Activated CD4-positive, alpha-beta T cell treated with anti-CD3 and anti-CD28 coated beads, Interleukin-2, amount 10 ng/mL, durations not matched to agents 7 days and 5 days (primary cell): ENCODE measurements around the gene CACTIN. TPM values are rescaled to one million over a fixed set of nuclear protein-coding genes. Genes with fewer than 3 reads are reported as not detected.
"Not testable (repeated sequence)": the region's sequence is repeated elsewhere in the genome, so short reads cannot be mapped to it uniquely, and the experiment has no call there.

Source experiments
- CTCF ChIA-PET: fragments of 350-600 bp; sonication (Branson Sonifier 250); formaldehyde crosslinking; loops from one replicate; lab custom pipeline; 2021; ENCODE audit warnings: antibody characterized with exemption; lab: Charles Lee
- POLR2A ChIA-PET: fragments of 350-600 bp; sonication (Branson Sonifier 250); formaldehyde crosslinking; loops from one replicate; lab custom pipeline; 2021; ENCODE audit warnings: antibody characterized with exemption; lab: Charles Lee
- DNase-seq: peaks from one replicate; pipeline ENCODE4 v3.0.0-alpha.2; 2020
- H3K27ac Mint-ChIP-seq: one replicate; pipeline ENCODE4 v1.8.0; 2021; ENCODE audit warnings: mild to moderate bottlenecking, moderate library complexity, mixed read lengths
- H3K27me3 Mint-ChIP-seq: one replicate; pipeline ENCODE4 v1.8.0; 2021; ENCODE audit warnings: mixed read lengths
- H3K36me3 Mint-ChIP-seq: one replicate; pipeline ENCODE4 v1.8.0; 2021; ENCODE audit warnings: low read depth, mixed read lengths
- H3K4me1 Mint-ChIP-seq: one replicate; pipeline ENCODE4 v1.8.0; 2021; ENCODE audit warnings: mixed read lengths
- H3K4me3 Mint-ChIP-seq: one replicate; pipeline ENCODE4 v1.8.0; 2021; ENCODE audit warnings: mild to moderate bottlenecking, moderate library complexity, mixed read lengths
- H3K9me3 Mint-ChIP-seq: one replicate; pipeline ENCODE4 v1.8.0; 2021; ENCODE audit warnings: mixed read lengths
- total RNA-seq, 2 experiments: library from RNA; stranded (reverse); gene quantifications; one replicate each; pipeline ENCODE4 v1.2.3, GENCODE V29; 2021

Gene CACTIN
- total RNA-seq, 2 experiments from 2014 or later = 31.8 to 39.1 TPM

DNA sequence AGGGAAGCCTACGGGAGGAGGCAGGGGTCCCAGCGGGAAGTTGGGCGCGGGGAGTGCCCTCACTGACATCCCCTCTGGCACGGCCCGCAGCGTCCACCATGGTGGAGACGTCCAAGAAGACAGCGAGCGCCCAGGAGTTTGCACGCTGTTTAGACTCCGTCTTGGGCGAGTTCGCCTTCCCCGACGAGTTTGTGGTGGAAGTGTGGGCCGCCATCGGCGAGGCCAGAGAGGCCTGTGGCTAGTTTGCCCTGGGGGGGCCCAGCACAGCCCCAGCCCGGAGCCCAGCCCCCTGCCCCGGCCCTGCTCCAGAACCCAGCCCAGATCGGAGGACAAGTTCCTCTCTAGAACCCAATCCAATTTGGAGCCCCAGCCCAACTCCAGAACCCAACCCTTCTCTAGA is 36.6 kb downstream of the CACTIN start:
- H3K36me3 Mint-ChIP-seq = no peaks in the 10 kb centered on the region
- H3K4me3 Mint-ChIP-seq = no peak overlapping the region
- no peak for DNase-seq
- H3K27ac Mint-ChIP-seq = no peak overlapping the region
- ChIA-PET POLR2A (no interaction called here), CTCF (interaction anchor here (1.1 kb wide), 1 partner anchor 9 kb away, joined by 3 read pairs; no protein-coding TSS in a partner anchor)
- H3K4me1 Mint-ChIP-seq = no peaks in the 10 kb centered on the region
- no peaks in the 10 kb centered on the region for H3K27me3 Mint-ChIP-seq
- H3K9me3 Mint-ChIP-seq = peaks cover 6% of the 10 kb centered on the region

DNA sequence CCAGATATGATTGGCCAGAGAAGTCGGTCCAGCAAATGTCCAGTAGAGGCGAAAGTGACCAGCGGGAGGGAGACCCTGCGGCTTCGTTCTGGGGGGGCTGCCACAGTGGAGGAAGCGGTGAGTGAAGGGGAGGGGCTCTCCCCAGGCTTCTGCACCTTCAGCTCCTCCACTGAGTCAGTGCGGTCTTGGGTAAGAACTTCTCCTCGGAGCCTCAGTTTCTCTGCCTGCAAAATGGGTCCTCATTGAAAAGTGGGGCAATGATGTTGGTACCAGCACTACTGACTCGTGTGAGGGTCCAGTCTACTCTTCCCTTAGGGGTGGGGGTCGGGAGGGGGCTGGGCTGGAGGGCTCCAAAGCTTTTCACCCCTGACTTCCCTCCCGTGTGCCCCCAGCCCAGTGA is 37.2 kb downstream of the CACTIN start:
- no peak overlapping the region for H3K4me3 Mint-ChIP-seq
- H3K9me3 Mint-ChIP-seq = peaks cover 6% of the 10 kb centered on the region
- ChIA-PET POLR2A (no interaction called here), CTCF (interaction anchor here (0.6 to 1.1 kb wide), 2 partner anchors 8 to 851 kb away, joined by 3 read pairs; no protein-coding TSS in a partner anchor)
- DNase-seq = no peak
- H3K36me3 Mint-ChIP-seq = no peaks in the 10 kb centered on the region
- H3K4me1 Mint-ChIP-seq = no peaks in the 10 kb centered on the region
- H3K27me3 Mint-ChIP-seq = no peaks in the 10 kb centered on the region
- H3K27ac Mint-ChIP-seq = no peak overlapping the region

DNA sequence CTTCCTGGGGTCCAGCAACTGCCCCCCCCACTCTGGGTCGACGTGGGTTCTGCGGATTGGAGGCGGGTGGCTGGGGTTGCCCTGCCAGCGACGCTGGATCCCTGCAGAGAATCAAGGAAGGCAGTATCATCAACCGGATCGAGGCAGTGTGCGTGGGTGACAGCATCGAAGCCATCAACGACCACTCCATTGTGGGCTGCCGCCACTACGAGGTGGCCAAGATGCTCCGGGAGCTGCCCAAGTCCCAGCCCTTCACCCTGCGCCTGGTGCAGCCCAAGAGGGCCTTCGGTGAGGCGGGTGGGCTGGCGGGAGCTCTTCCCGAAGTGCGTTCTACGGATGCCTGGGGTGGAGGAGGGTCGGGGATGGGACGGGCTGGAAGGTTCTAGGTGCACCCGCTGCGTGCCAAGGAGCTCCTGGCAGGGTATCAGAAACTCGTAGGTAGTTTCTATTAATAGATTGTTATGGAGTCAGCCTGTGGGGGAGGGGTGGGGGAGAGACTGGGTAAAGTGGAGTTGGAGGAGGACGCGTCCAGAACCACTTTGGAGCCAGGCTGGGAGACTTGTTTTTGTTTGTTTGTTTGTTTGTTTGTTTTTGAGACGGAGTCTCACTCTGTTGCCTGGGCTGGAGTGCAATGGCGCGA is 39.8 kb downstream of the CACTIN start:
- CTCF ChIA-PET = interaction anchor here (1.0 kb wide), 1 partner anchor 9 kb away, joined by 3 read pairs; no protein-coding TSS in a partner anchor
- Mint-ChIP-seq H3K27me3 (no peaks in the 10 kb centered on the region), H3K27ac (no peak overlapping the region), H3K36me3 (no peaks in the 10 kb centered on the region), H3K9me3 (peaks cover 6% of the 10 kb centered on the region), H3K4me1 (no peaks in the 10 kb centered on the region), H3K4me3 (no peak overlapping the region)
- POLR2A ChIA-PET = no interaction called here
- no peak for DNase-seq

DNA sequence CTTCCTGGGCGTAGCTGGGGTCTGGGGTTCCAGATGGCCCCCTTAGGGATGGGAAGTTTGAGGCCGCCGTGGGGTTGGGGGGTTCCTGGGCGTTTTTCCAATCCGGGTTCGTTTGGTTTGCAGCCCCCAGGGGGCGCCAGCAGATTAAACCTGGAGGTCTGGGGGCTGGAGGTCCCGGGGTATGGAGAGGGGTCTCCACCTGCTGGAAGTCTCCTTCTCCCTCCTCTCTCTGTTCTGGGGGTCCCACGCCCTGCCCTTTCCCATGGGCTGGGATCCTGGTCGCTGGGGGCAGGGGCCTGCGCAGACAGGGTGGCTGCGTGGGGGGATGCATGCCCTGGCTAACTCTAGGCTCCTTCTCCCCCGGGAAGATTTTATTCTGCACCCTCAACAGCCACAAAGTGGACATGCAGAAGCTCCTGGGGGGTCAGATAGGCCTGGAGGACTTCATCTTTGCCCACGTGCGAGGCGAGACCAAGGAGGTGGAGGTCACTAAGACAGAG is 40.4 kb downstream of the CACTIN start:
- DNase-seq = peak; percentile 33

DNA sequence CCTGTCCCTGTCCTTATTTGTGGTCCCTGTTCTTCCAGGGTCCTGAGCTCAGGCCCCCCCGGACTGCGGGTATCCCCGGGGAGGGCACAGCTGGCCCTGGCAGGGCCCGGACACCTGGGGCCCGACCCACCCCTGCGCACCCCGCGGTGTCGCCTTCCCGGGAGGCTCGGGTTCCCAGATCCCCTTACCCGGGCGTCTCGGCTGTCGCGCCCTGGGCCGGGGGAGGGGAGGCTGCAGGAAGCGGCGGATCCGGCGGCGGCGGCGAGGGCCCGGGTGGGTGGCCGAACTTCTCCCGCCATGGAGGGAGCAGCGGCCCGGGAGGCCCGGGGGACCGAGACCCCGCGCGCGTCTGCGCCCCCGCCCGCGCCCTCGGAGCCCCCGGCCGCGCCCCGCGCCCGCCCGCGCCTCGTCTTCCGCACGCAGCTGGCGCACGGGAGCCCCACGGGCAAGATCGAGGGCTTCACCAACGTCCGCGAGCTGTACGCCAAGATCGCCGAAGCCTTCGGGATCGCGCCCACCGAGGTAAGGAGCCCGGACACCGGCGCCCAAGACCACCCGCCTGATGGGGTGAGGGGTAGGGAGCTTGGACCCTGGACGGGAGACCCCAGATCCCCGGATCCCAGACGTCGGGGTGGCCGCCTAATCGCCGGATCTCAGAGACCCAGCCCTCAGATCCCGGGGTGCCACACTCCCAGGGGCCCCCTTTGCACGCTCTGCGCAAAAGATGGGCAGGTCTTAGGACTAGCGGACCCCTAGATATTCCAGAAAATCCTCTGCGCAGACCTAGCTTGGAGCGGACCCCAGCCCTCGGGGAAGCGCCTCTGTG is 41.1 kb downstream of the CACTIN start, which contains the start of gene GIPC3:
Gene GIPC3, plus strand, starts transcription at position 178 of the 826 bp plus-strand sequence. Its CDS starts 120 bp downstream, at position 298.
- Mint-ChIP-seq H3K27ac (no peak within 1 kb of the TSS), H3K36me3 (no peaks in the 10 kb centered on the region), H3K4me1 (no peaks in the 10 kb centered on the region), H3K9me3 (peaks cover 3% of the 10 kb centered on the region), H3K4me3 (no peak within 1 kb of the TSS), H3K27me3 (no peaks in the 10 kb centered on the region)
- ChIA-PET CTCF (interaction anchor here (1.0 to 1.1 kb wide), 3 partner anchors 10 to 123 kb away, joined by 3 read pairs; partner anchors contain the start of gene TJP3), POLR2A (no interaction called here)
- no peak for DNase-seq

More for the DNA sequence above, 40.4 kb downstream of the CACTIN start:
- POLR2A ChIA-PET = no interaction called here
- H3K27me3 Mint-ChIP-seq = no peaks in the 10 kb centered on the region
- H3K9me3 Mint-ChIP-seq = peaks cover 6% of the 10 kb centered on the region
- no peak overlapping the region for H3K27ac Mint-ChIP-seq
- no peaks in the 10 kb centered on the region for H3K4me1 Mint-ChIP-seq
- H3K36me3 Mint-ChIP-seq = no peaks in the 10 kb centered on the region
- H3K4me3 Mint-ChIP-seq = no peak overlapping the region
- CTCF ChIA-PET = interaction anchor here (1.0 to 1.1 kb wide), 3 partner anchors 10 to 122 kb away, joined by 3 read pairs; partner anchors contain the start of gene TJP3

DNA sequence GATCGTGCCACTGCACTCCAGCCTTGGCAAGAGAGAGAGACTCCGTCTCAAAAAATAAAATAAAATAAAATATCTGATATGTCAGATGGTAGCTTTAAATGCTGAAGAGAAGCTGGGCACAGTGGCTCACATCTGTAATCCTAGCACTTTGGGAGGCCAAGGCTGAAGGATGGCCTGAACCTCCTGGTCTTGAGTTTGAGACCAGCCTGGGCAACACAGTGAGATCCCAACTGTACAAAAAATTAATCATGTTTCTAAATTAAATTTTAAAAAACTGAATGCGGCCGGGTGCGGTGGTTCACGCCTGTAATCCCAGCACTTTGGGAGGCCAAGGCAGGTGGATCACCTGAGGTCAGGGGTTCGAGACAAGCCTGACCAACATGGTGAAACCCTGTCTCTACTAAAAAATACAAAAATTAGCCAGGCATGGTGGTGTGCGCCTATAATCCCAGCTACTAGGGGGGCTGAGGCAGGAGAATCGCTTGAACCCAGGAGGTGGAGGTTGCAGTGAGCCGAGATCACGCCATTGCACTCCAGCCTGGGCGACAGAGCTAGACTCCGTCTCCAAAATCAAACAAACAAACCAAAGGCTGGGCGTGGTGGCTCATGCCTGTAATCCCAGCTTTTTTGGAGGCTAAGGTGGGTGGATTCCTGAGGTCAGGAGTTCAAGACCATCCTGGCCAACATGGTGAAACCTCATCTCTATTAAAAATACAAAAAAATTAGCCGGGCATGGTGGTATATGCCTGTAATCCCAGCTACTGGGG is 42.4 kb downstream of the CACTIN start:
- POLR2A ChIA-PET, H3K36me3 Mint-ChIP-seq, H3K9me3 Mint-ChIP-seq, H3K27me3 Mint-ChIP-seq, H3K4me3 Mint-ChIP-seq, H3K27ac Mint-ChIP-seq, DNase-seq, H3K4me1 Mint-ChIP-seq, CTCF ChIA-PET: not testable (repeated sequence)

DNA sequence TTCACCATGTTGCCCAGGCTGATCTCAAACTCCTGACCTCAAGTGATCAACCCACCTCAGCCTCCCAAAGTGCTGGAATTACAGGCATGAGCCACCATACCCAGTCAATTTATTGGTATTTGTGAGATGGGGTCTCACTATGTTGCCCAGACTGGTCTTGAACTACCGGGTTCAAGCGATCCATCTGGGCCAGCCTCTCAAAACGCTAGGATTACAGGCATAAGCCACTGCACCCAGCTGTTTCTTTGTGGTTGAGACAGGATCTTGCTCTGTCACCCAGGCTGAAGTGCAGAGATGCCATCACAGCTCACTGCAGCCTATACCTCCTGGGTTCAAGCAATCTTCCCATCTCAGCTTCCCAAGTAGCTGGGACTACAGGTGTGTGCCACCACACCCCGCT is 44.8 kb downstream of the CACTIN start:
- H3K27me3 Mint-ChIP-seq, H3K4me3 Mint-ChIP-seq, H3K36me3 Mint-ChIP-seq, POLR2A ChIA-PET, H3K27ac Mint-ChIP-seq, H3K9me3 Mint-ChIP-seq, DNase-seq, H3K4me1 Mint-ChIP-seq: not testable (repeated sequence)
- CTCF ChIA-PET = interaction anchor here (1.2 kb wide), 1 partner anchor 9 kb away, joined by 5 read pairs; no protein-coding TSS in a partner anchor

DNA sequence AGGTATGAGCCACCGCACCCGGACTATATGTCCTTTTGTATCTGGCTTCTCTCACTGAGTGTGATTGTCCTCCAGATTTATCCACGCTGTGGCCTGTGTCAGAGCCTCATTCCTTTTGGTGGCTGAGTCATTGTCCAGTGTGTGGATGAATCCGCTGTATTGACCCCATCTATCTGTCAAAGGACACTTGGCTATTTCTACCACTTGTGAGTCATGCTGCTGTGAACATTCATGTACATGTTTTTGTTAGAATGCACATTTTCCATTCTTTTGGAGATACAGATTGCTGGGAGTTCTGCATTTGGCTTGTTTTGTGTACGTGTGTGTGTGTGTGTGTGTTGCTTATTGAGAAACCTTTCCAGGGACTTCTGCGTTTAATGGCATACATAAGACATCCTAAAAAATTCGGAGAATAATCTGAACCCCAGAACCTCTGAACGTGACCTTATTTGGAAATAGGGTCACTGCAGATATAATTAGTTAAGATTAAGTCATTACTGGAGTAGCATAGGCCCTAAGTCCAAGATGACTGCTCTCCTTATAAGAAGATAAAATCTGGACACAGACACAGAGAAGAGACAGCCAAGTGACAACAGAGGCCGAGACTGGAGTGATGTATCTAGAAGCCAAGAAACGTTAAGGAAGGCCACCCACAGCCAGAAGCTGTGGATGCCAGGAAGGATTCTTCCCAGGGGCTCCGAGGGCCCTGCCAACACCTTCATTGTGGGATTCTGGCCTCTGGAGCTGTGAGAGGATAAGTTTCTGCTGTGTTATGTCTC is 46.2 kb downstream of the CACTIN start:
- ChIA-PET POLR2A (no interaction called here), CTCF (interaction anchor here (0.8 kb wide), 1 partner anchor 9 kb away, joined by 3 read pairs; no protein-coding TSS in a partner anchor)
- H3K4me1 Mint-ChIP-seq = peaks cover 1% of the 10 kb centered on the region
- H3K36me3 Mint-ChIP-seq = peaks cover 8% of the 10 kb centered on the region
- DNase-seq = no peak
- H3K27ac Mint-ChIP-seq = no peak overlapping the region
- no peaks in the 10 kb centered on the region for H3K27me3 Mint-ChIP-seq
- H3K4me3 Mint-ChIP-seq = no peak overlapping the region
- no peaks in the 10 kb centered on the region for H3K9me3 Mint-ChIP-seq

DNA sequence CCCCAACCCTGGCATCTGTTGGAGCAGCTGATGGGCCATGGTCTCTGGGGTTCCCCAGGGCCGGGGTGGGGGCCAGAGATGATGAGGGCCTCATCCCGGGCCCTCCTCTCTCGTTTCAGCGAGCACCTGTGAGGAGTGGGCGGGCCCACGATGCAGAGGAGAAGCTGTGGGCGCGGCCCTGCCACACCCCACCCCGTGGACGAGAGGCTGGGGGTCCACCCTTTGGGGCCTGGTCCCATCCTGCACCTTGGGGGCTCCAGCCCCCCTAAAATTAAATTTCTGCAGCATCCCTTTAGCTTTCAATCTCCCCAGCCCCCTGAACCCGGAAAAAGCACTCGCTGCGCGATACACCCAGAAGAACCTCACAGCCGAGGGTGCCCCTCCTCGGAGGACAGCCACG is 48.2 kb downstream of the CACTIN start:
- no peaks in the 10 kb centered on the region for H3K9me3 Mint-ChIP-seq
- peaks cover 7% of the 10 kb centered on the region for H3K4me1 Mint-ChIP-seq
- H3K27ac Mint-ChIP-seq = no peak overlapping the region
- DNase-seq = no peak
- CTCF ChIA-PET = interaction anchor here (0.9 kb wide), 1 partner anchor 121 kb away, joined by 3 read pairs; no protein-coding TSS in a partner anchor
- no peaks in the 10 kb centered on the region for H3K27me3 Mint-ChIP-seq
- peaks cover 17% of the 10 kb centered on the region for H3K36me3 Mint-ChIP-seq
- POLR2A ChIA-PET = no interaction called here
- H3K4me3 Mint-ChIP-seq = no peak overlapping the region

DNA sequence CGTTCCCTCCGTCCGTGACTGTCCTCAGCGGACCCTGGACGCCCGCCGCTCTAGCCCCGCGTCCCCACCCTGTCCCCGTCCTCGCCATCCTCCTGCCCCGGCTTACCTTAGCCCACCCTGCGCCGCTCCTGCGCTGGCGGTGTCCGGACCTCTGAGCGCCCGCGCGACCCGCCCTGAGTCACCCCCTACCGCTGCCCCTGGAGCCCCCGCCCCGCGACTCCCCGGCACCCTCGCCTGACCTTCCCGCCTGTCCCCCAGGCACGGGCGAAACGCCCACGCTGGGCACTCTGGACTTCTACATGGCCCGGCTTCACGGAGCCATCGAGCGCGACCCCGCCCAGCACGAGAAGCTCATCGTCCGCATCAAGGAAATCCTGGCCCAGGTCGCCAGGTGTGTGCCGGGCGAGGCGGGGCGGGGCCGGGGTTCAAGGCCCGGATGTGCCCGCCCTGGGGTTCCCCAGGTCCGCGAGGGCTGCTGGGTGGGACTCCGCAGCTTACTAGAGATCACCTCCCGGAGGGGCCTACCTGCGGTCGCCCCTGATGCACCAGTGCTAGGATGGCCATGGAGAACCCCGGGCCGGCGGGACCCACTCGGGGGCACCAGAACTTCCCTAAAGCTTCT is 48.8 kb downstream of the CACTIN start:
- CTCF ChIA-PET = interaction anchor here (0.9 kb wide), 1 partner anchor 121 kb away, joined by 3 read pairs; no protein-coding TSS in a partner anchor
- peaks cover 7% of the 10 kb centered on the region for H3K4me1 Mint-ChIP-seq
- no peak for DNase-seq
- peaks cover 17% of the 10 kb centered on the region for H3K36me3 Mint-ChIP-seq
- H3K9me3 Mint-ChIP-seq = no peaks in the 10 kb centered on the region
- H3K27ac Mint-ChIP-seq = no peak overlapping the region
- H3K4me3 Mint-ChIP-seq = no peak overlapping the region
- POLR2A ChIA-PET = no interaction called here
- no peaks in the 10 kb centered on the region for H3K27me3 Mint-ChIP-seq

DNA sequence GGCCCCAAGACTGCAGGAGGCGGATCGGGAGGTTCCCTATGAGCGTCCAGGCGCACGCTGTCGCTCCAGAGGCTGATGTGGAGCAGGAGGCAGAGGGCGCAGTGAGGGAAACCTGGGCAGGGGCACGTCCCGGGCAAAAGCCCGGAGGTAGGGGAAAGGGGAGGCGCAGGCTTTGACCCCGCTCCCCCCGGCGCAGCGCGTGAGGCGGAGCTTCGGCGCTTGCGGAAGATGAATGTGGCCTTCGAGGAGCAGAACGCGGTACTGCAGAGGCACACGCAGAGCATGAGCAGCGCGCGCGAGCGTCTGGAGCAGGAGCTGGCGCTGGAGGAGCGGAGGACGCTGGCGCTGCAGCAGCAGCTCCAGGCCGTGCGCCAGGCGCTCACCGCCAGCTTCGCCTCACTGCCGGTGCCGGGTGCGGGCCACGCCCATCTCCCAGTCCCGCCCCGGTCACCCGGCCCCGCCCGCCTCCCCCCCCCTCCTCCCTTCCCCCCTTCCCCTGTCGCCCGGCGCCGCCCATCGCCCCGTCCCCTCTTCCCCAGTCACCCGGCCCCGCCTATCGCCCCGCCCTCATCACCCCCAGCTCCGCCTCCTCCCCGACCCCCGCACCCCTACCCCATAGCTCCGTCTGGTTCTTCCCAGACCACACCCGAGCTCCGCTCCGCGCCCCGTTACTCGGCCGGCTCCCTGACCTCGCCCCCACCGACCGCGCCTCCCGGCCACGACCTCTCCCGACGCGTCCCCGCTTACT is 49.7 kb downstream of the CACTIN start:
- CTCF ChIA-PET = no interaction called here
- Mint-ChIP-seq H3K9me3 (no peaks in the 10 kb centered on the region), H3K36me3 (peaks cover 17% of the 10 kb centered on the region), H3K27me3 (no peaks in the 10 kb centered on the region), H3K4me3 (no peak overlapping the region), H3K27ac (no peak overlapping the region), H3K4me1 (peaks cover 12% of the 10 kb centered on the region)
- POLR2A ChIA-PET = no interaction called here
- no peak for DNase-seq
